H1 (cell line): ENCODE results near the gene ROGDI. TPM values are rescaled to one million over a fixed set of nuclear protein-coding genes. Genes with fewer than 3 reads are reported as not detected.

Source experiments
- ATF2 ChIP-seq: IDR thresholded peaks from 2 replicates; pipeline ENCODE4 v1.6.1; 2012; ENCODE audit warnings: low read length, inconsistent platforms
- EP300 ChIP-seq, 2 experiments: IDR thresholded peaks; 1 replicate in 1 of 2; 2 replicates in 1 of 2; pipeline ENCODE4 v1.6.1; 2011 to 2012; ENCODE audit warnings: low read depth in 2 of 2, low read length in 2 of 2, mild to moderate bottlenecking in 2 of 2, borderline replicate concordance in 1 of 2, inconsistent platforms in 1 of 2, moderate library complexity in 1 of 2
- polyA plus RNA-seq, 7 experiments: library from polyadenylated mRNA; depleted of rRNA in 3 of 7; stranded (reverse) in 5 of 7; unstranded in 2 of 7; fragments of >200 nt in 5 of 7; fragments of 200-250 nt in 2 of 7; gene quantifications; 1 replicate in 5 of 7; 2 replicates in 1 of 7; 4 replicates in 1 of 7; pipeline versions ENCODE4 v1.2.1 to v1.2.3, GENCODE V29; 2011 to 2013; ENCODE audit warnings: missing spikeins in 2 of 7, mixed read lengths in 2 of 7
- total RNA-seq: library from RNA; stranded (reverse); fragmentation: NEBNext Ultra II Directional; extraction: Animal tissue kit (Norgen Biotek cat#: 25700); gene quantifications from 2 replicates; pipeline ENCODE4 v1.2.1, GENCODE V29; 2021

The ROGDI gene
- total and polyA plus RNA-seq, 2 of the 8 experiments (the other 6 are each of a cell fraction or from before 2014, with no cell fraction given) = 27.4 to 68.4 TPM

GRCh38 chr16:4780235-4780634 lies 22.2 kb downstream of the ROGDI start (continued):
- TF ChIP-seq ATF2 (no peak), EP300 (IDR thresholded peaks at IDR 0.05; ENCODE audit: borderline replicate concordance in 1 of 2, low read depth in 2 of 2, low read length in 2 of 2) (no peak)
